ENCODE results near the gene MEN1. TPM values are rescaled to one million over a fixed set of nuclear protein-coding genes. Genes with fewer than 3 reads are reported as not detected.

Gene MEN1
- total and polyA plus RNA-seq, 8 donors: 26.9 to 46.5 (median 37.0) TPM

GRCh38 chr11:64766881-64767280 lies 43.5 kb downstream of the MEN1 start:
- no peak overlapping the region for H3K4me3 ChIP-seq
- intact Hi-C loops (cut with DNase I): no loop called here
- DNase-seq (peak in 1 of 4 donors; percentile 15), ATAC-seq (no peak)
- H3K36me3 ChIP-seq: peaks cover 20 to 100% of the 10 kb centered on the region in 2 donors
- H3K4me1 ChIP-seq: peaks cover 0 to 66% of the 10 kb centered on the region in 2 donors
- H3K27ac ChIP-seq: peak overlapping the region in 1 of 2 donors; percentile 41
- no peaks in the 10 kb centered on the region for H3K9me3 ChIP-seq
- H3K27me3 ChIP-seq: no peaks in the 10 kb centered on the region
- no peak for TF ChIP-seq CTCF (IDR thresholded peaks at IDR 0.05)

DNA sequence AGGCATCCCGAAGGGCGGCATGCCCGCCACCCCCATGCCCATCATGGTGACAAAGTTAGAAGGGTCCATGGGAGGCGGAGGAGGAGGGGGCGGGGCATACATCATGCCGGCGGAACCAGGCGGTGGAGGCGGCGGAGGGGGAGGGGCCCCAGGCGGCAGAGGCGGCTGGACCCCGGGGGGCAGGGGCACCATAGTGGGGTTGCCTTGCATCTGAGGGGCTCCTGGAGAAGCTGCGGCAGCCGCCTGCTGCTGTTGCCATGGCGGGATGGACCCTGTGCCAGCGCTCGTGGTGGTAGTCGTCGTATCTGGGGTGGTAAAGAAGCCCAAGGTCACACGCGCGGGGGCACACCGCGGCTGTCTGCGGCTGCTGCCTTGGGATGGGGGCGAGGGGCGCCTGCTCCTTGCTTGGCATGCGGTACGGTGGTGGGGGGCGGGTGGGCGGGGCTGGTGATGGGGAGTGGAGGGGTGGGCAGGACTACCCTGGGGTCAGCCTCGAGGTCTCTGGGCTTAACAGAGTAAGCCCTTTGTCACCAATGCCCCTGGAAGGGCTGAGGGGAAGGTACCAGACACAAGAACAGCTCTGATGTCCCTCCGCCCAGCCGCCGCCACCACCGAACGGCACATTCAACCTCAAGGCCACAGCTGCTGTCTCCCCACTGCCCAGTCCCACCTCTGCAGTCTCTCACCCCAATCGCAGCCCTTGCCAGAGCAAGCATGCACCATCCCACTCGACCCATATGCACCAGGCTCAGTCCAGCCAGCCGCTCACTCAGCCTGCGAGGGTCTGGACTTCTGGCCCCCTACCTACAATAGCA lies 44.3 kb downstream of the MEN1 start:
- no peak overlapping the region for H3K27ac ChIP-seq
- ATAC-seq: no peak

GRCh38 chr11:64765291-64765850 lies 45.0 kb downstream of the MEN1 start:
- DNase-seq: peak in 2 of 4 donors; percentile 27 to 77

More for the DNA sequence above, 44.3 kb downstream of the MEN1 start:
- H3K9me3 ChIP-seq: no peaks in the 10 kb centered on the region
- no peak for TF ChIP-seq CTCF (IDR thresholded peaks at IDR 0.05)
- peaks cover 0 to 58% of the 10 kb centered on the region in 2 donors for H3K4me1 ChIP-seq
- no peaks in the 10 kb centered on the region for H3K27me3 ChIP-seq
- H3K36me3 ChIP-seq: peaks cover 20 to 92% of the 10 kb centered on the region in 2 donors
- intact Hi-C loops (cut with DNase I): no loop called here
- no peak overlapping the region for H3K4me3 ChIP-seq
- DNase-seq: peak in 2 of 4 donors; percentile 29 to 75

DNA sequence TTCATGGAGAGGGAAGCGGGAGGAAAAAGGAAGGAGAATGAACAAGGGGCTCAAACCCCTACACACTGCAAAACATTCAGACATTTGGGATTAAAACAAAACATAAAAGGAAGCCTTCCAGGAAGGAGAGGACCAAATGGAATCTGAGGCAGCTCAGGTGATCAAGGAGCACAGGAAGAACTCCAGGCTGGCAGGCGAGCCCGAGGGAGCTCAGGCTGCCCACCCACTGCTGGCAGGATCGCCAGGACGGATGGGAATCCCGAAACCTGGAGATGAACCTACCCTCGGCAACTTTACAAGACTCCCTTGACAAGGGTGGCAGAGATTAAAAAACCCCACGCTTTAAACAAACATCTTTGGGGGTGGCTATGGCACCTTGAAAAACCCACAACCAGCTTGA lies 45.6 kb downstream of the MEN1 start:
- no peak for TF ChIP-seq CTCF (IDR thresholded peaks at IDR 0.05)
- peaks cover 0 to 65% of the 10 kb centered on the region in 2 donors for H3K4me1 ChIP-seq
- H3K9me3 ChIP-seq: no peaks in the 10 kb centered on the region
- H3K27ac ChIP-seq: no peak overlapping the region
- no peak overlapping the region for H3K4me3 ChIP-seq
- DNase-seq: peak in 1 of 4 donors; percentile 15
- ATAC-seq: no peak
- H3K27me3 ChIP-seq: no peaks in the 10 kb centered on the region
- peaks cover 20 to 79% of the 10 kb centered on the region in 2 donors for H3K36me3 ChIP-seq
- intact Hi-C loops (cut with DNase I): no loop called here

More at GRCh38 chr11:64765291-64765850, 45.0 kb downstream of the MEN1 start:
- ATAC-seq: no peak
- H3K9me3 ChIP-seq: no peaks in the 10 kb centered on the region
- no peak for TF ChIP-seq CTCF (IDR thresholded peaks at IDR 0.05)
- intact Hi-C loops (cut with DNase I): no loop called here
- H3K27me3 ChIP-seq: no peaks in the 10 kb centered on the region
- peaks cover 20 to 85% of the 10 kb centered on the region in 2 donors for H3K36me3 ChIP-seq
- H3K27ac ChIP-seq: no peak overlapping the region
- H3K4me1 ChIP-seq: peaks cover 0 to 64% of the 10 kb centered on the region in 2 donors
- H3K4me3 ChIP-seq: no peak overlapping the region

- Histone ChIP-seq H3K9me3 (no peaks in the 10 kb centered on the region), H3K36me3 (peaks cover 20 to 72% of the 10 kb centered on the region in 2 donors), H3K27ac (peak overlapping the region; percentile 26 to 48), H3K4me3 (no peak overlapping the region), H3K27me3 (no peaks in the 10 kb centered on the region), H3K4me1 (peaks cover 0 to 68% of the 10 kb centered on the region in 2 donors)
- no peak for ATAC-seq
- DNase-seq: peak in 1 of 4 donors; percentile 28
- intact Hi-C loops (cut with DNase I): no loop called here
- no peak for TF ChIP-seq CTCF (IDR thresholded peaks at IDR 0.05)
Observed at GRCh38 chr11:64764040-64764611, 46.2 kb downstream of the MEN1 start.
